Right ventricle myocardium superior (tissue), 1 donor: ENCODE results near the gene IFI27L1. TPM values are rescaled to one million over a fixed set of nuclear protein-coding genes. Genes with fewer than 3 reads are reported as not detected.

ENCODE experiments used
- ATAC-seq: fragments of 200-7000 bp; cut with Tn5 transposase; one replicate; pipeline ENCODE4 v1.9.1; 2020; ENCODE audit warnings: mild to moderate bottlenecking; ENCODE audit not compliant: poor library complexity
- DNase-seq: peaks from one replicate; pipeline ENCODE4 v3.0.0-alpha.2; 2020
- intact Hi-C: fragments of 100-400 bp; cut with DNase I; formaldehyde crosslinking; loops from one replicate; pipeline ENCODE4 v1.11.2; 2022
- total RNA-seq: library from RNA; stranded (reverse); fragmentation: NEBNext Ultra II Directional; extraction: Animal tissue kit (Norgen Biotek cat#: 25700); gene quantifications from one replicate; pipeline ENCODE4 v1.2.1, GENCODE V29; 2021
- donor health status: DM: no; HTN: yes; CAD: no; lungs with severe emphysema.

IFI27L1 gene
- total RNA-seq, 1 donor from 2014 or later: 11.6 TPM

DNA sequence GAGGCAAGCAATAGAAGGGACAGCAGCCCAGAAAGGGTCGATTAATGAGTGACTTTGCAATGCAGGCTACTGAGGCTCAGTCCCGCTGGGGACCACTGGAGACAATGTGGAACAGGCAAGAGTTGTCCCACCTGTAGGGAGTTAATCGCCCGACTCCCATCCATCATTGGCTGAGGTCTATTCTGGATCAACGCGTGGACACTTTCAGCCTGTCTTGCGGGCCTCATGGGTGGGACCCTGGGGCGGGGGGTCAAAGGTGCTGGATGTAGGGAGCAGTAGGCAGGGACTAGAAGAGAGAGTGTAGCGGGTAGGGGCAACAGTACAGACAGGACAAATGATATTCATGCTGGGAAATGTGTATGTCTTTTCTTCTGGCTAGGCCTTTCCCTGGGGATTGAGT lies 42.2 kb downstream of the IFI27L1 start:
- ATAC-seq (no peak), DNase-seq (no peak)
- intact Hi-C loops: no loop called here

DNA sequence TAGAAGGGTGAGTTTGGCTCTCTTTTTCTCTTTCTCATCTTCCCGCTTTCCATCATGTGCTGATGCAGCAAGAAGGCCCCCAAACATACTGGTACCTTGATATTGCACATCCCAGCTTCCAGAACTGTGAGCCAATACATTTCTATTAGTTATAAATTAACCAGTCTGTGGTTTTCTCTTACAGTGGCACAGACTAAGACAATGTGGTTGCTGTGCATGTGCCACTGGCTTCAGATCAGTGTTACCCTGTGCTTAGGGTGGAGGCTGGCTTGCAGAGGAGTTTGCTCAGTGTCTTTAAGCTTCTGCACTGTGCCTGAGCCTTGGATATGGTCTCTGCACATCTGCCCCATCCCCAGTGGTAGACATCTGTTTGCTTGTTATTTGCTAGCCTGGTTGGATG lies 42.8 kb downstream of the IFI27L1 start:
- no peak for ATAC-seq
- intact Hi-C loops: no loop called here
- no peak for DNase-seq

DNA sequence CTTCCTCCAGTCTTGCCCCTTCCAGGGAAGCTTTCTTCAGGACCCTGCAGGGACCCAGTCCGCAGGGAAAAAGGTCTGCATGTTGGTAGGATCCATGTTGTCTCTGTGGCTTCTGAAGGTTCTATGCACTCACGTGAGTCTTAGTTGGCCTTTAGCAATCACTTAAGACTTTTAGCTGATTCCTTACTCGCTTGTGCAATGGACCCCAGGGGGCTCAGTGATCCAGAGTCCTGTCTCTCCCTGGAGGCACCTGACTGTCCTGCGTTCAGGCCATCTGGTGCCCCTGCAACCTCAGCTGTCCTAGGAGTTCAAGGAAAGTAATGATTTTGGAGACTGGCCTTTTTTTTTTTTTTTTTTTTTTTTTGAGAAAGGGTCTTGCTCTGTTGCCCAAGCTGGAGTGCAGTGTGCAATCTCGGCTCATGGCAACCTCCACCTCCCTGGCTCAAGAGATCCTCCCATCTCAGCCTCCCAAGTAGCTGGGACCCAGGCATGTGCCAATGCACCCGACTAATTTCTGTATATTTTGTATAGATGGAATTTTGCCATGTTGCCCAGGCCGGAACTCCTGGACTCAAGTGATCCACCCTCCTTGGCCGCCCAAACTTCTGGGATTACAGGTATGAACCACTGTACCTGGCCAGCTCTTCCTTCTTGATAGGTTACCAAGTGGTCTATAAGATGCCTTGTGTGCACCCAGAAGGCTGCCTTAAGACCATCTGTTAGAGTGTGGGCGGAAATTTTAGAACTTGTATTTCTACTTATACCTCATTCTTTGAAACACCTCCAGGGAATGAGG lies 43.7 kb downstream of the IFI27L1 start:
- intact Hi-C loops: loop anchor here (5.0 kb wide), 1 partner anchor 42 kb away; the partner anchor contains the start of genes DDX24 and IFI27L1
- ATAC-seq: no peak
- DNase-seq: no peak

DNA sequence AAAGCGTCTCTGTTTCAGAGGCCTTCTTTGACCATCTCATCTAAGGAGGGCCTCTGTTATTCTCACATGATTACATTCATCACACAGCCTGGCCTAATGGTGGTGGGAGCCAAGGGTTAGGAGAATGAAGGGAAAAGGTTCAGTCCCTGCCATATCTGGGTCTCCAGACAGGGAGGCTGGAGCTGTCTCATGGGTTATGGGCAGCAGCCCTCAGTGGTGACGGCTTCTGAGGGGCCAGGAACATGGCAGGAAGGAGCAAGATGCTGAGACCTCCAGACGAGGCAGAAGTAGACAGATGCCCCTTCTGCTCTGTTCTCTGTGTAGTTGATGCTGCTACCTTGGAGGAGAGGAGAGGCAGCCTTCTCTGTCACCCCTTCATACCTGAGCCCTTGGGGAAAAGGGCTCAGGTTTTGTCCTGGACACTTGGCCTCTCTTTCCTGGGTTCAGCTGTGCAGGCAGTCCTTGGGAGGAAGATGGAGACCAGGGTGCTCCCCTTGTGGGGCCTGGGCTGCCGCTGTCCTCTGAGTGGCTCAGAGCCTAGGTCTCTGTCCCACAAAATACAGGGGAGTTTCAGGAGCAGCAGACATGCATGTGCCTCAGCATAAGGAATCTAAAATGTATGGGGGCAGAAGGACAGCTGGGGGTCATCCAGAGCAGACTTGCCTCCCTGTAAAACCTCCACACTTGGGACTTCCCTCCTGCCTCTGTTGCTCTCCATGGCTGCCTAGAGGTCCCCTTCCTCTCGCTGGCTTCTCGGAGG lies 44.7 kb downstream of the IFI27L1 start:
- no peak for ATAC-seq
- intact Hi-C loops: loop anchor here (5.0 kb wide), 1 partner anchor 44 kb away; the partner anchor contains the start of genes DDX24 and IFI27L1
- no peak for DNase-seq

DNA sequence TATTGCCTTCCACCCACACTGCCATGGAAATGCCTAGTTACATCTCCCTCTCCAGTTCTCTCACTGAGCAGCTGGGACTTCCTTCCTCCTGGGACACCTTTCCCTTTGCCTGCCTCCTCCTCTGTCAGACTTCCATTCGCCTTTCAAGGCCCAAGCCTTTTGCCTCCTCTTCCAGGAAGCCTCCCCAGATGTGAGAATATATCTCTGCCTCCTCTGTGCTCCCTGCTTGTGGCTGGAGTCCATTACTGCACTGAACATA lies 45.2 kb downstream of the IFI27L1 start:
- ATAC-seq (no peak), DNase-seq (no peak)
- intact Hi-C loops: loop anchor here (5.0 kb wide), 1 partner anchor 44 kb away; the partner anchor contains the start of genes DDX24 and IFI27L1

DNA sequence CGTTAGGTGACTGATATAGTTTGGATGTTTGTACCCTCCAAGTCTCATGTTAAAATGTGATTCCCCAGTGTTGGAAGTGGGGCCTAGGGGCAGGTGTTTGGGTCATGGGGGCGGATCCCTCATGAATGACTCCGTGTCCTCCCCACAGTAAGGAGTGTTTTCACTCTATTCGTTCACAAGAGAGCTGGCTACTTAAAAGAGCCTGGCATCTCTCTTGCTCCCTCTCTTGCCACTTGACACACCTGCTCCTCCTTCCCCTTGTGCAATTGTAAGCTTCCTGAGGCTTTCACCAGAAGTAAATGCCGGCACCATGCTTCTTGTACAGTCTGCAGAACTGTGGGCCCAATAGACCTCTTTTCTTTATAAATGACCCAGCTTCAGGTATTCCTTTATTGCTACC lies 45.7 kb downstream of the IFI27L1 start:
- ATAC-seq: no peak
- no peak for DNase-seq
- intact Hi-C loops: loop anchor here (5.0 kb wide), 1 partner anchor 44 kb away; the partner anchor contains the start of genes DDX24 and IFI27L1

DNA sequence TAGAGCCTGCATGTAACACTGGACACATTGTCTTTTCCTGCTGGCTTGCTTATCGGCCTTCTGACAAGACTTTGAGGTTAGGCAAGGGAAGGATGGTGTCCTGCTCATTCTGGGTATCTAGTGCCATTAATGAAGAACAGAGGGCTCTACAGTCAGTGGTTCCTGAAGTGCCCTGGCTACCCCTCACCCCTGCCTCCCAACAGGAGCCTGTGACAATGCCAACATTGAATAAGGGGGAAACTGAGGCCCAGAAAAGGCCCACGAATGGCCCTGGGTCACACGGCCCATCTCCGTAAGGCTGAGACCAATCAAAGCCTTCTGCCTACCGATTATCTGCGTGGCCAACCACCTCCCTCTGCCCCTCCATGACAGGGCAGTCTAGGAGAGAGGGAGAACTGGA lies 46.2 kb downstream of the IFI27L1 start:
- intact Hi-C loops: loop anchor here (5.0 kb wide), 1 partner anchor 45 kb away; the partner anchor contains the start of genes DDX24 and IFI27L1
- no peak for ATAC-seq
- no peak for DNase-seq

DNA sequence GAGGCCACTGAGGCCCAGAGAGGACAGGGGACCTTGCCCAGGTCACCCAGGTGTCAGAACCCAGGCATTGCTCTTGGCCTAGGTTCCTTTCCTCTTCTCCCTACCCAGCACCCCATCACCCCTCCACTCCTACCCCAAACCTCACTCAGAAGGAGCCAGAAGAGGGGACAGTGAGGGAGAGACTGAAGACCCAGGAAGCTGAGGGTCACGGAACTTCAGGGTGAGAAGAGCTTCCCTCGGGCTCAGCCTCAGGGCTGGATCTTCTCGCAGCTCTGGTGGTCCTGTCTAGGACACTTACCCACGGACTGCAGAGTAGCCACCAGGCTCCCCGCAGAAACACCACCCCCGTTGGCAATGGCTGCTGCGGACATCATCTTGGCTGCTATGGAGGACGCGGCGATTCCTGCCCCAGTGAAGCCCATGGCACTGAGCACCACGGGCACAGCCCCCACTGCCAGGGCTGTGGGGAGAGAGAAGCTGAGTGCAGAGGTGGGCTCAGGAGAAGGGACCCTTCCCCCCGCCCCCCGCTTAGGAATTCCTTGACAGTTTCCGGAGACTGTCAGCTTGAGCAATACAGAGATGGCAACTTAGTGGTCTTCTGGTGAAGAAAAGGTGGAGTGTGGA lies 47.2 kb downstream of the IFI27L1 start:
- DNase-seq (no peak), ATAC-seq (no peak)
- intact Hi-C loops: loop anchor here (5.0 kb wide), 1 partner anchor 46 kb away; the partner anchor contains the start of genes DDX24 and IFI27L1

DNA sequence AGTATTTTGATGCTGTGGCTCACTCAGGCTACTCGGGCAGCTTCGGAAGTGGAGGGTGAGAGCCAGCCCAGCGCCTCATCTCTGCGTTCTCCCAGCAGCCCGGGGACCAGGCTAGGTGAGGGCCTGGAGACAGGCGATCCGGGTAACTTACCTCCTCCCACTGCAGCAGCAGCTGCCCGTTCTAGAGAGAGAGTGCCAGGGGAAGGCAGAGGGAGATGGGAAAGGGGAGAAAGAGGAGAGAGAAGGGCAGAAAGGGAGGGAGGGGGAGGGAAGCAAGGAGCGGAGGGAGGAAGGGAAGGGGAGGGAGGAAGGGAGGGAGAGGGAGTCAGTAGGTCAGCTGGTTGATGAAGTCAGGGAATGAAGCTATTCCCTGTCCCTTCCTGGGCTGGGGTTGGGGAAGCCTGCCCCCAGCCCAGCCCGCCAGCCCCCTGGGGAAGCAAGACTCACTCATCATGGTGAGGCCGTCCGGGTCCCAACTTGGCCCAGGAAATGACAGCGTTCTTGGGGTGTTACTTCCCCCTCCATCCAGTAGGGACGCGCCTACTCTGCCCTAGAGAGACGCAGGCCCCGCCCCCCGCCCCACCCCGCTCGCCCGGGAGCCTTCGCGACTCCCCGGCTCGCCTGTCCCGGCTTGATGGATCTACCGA lies 48.1 kb downstream of the IFI27L1 start, which contains the start of gene IFI27L2:
IFI27L2 (minus strand) TSS at position 494 of the 647 bp plus-strand sequence; CDS start at position 454, 40 bp downstream.
- DNase-seq (peak; percentile 85), ATAC-seq (peak; percentile 97)
- intact Hi-C loops: loop anchor here (5.0 kb wide), 1 partner anchor 47 kb away; the partner anchor contains the start of genes DDX24 and IFI27L1

DNA sequence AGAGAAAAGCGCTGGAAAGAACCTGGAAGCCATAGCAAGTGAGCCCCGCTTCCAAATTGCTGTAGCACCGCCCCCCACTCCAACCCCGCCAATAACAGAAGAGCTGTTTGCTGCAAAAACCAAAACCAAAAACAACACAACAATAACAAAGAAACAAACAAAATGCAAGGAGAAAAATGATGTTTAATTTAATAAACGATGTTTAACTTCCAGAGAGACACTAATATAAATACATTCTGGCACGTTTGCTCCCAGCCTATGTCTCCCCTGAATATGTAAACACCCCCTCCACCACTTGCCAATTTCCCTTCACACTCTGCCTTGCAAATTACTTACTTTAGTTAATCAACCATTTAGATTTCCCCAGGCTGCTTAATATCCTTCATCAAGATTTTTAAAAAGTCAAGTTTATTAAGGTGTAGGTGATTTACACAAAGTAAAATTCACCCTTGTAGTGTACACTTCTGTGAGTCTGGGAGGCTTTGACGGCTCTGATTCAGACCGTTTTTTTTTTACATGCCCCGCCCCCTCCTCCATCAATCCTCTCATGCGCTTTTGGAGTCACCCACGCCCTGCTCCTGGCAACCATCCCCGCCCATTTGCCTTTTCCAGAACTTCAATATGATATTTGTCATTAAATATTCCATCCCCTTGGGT lies 48.8 kb downstream of the IFI27L1 start:
- DNase-seq (peak; percentile 72), ATAC-seq (peak; percentile 73)
- intact Hi-C loops: loop anchor here (5.0 kb wide), 1 partner anchor 48 kb away; the partner anchor contains the start of genes DDX24 and IFI27L1

DNA sequence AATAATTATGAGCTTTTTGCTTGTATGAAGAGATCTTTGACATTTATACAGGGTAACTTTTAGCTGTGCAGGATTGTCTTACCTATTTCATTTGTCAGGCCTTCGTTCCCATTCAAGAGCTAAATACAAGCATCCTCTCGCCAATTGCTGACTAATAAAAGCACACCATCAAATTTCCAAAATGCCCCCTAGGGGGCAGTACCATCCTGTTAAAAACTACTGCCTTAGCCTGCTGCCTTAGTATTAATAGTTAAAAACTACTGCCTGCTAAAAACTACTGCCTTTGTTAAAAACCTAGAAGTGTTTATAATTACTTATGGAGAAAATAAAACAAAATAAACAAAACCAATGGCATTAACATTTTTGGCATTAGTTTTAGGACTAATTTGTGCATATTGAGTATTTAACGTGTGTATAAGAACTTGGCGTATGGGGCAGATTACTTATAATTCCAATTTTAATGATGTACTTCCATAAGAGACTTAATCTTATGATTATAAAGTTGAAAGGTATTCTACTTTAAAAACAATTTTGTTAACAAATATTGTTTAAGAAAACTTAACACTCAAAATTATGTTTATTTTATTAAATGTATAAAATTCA lies 51.3 kb downstream of the IFI27L1 start:
- DNase-seq (no peak), ATAC-seq (no peak)
- intact Hi-C loops: no loop called here

DNA sequence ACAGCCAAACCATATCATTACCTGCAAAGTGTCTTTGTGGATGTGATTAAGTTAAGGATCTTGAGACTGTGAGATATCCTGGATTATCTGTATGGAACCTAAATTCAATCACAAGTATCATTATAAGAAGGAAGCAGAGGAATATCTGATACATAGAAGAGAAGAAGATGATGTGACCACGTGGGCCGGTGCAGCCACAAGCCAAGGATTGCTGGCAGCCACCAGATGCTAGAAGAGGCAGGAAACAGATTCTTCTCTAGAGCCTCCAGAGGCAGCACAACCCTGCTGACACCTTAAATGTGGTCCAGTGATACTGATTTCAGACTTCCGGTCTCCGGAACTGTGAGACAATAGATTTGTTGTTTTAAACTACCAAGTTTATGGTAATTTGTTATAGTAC lies 54.4 kb downstream of the IFI27L1 start:
- DNase-seq: no peak
- no peak for ATAC-seq
- intact Hi-C loops: loop anchor here (5.0 kb wide), 1 partner anchor 98 kb away; no protein-coding TSS in a partner anchor

DNA sequence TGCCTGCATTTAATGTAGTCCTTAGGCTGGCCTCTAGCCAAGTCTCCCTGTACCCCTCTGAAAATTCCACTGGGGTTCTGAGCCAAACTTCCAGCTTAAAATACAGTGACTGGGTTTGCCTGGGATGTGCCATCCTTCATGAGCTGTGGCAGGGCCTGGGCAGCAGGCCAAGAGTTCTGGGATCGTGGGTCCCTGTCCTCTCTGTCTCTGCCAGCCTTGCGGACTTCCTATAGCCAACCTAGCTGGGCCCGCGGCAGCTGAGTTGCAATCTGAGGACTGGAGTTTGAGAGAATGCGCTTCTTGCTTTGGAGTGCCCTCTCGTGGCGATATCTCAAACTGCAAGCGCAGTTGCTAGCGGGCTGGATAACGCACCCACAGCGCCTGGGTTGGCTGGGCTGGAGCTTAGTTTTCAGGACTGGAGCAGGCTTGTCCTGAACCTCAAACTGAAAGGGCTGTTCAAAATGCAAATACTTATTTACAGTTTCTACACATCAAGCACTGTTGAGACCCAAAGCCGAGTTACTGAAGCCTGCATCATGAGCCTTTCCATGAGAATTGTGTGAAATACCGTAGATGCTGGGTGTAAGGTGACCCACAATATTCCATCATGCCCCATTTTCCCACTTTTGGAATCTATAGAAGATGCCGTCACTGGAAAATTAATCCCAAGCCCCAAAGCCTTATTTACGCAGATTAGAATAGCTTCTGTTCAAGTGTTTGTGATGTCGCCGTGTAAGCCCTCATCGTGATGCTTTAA lies 55.6 kb downstream of the IFI27L1 start:
- ATAC-seq: peak; percentile 97
- DNase-seq: peak; percentile 93
- intact Hi-C loops: loop anchor here (5.0 kb wide), 1 partner anchor 99 kb away; no protein-coding TSS in a partner anchor

DNA sequence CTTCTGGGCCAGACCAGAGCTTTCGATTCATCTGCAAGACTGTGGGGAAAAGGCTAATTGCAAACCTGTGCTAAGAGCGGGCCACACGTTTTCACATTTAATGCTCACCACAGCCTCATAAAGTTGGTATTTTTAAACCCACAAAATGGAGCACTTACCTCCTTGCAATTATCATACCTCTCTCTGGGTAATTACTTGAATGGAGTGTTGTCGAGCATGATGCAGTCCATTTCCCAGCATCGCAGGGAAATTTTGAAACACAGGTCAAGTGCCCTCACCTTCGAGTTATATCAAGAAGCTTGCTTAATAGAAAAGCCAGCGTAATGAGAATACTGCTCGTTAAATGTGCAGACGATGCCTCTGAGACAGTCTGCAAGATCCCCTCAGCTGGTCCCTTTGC lies 57.1 kb downstream of the IFI27L1 start:
- intact Hi-C loops: loop anchor here (5.0 kb wide), 1 partner anchor 101 kb away; no protein-coding TSS in a partner anchor
- no peak for ATAC-seq
- DNase-seq: no peak

DNA sequence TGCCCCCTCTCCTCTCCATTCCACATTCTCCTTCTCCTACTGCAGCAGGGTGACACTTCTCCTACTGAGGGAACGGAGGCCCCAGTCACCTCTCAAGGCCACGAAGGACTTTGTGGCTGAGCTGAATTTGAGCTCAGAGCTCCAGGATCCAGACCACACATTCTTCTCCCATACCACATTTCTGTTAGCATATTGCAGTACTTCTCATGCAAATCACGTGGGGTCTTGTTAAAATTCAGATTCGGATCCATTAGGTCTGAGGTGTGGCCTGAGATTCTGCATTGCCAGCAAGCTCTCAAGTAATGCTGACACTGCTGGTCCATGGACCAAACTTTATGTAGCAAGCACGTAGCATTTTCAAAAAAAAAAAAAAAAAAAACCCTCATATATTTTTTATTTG lies 57.9 kb downstream of the IFI27L1 start:
- DNase-seq (no peak), ATAC-seq (no peak)
- intact Hi-C loops: loop anchor here (5.0 kb wide), 1 partner anchor 102 kb away; no protein-coding TSS in a partner anchor

DNA sequence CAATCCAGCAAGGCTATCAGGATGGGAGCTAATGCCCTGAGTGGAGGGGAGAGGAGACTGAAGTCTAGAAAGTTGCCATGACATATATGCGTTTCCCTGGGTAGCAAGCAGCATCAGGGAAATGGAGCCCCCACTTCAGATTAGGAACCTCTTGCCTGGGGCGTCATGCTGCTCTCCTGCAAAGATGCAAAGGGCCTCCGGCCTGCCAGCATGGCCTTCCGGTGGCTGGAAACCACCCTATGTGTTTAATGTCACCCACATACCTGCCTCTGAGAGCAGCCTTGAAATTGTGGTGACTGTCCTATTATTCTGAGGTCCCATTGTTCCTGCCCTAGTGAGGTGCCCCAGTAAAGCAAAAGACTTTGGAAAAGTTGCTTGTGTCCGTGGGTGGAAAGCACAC lies 58.3 kb downstream of the IFI27L1 start:
- DNase-seq: no peak
- intact Hi-C loops: loop anchor here (5.0 kb wide), 1 partner anchor 102 kb away; no protein-coding TSS in a partner anchor
- no peak for ATAC-seq

DNA sequence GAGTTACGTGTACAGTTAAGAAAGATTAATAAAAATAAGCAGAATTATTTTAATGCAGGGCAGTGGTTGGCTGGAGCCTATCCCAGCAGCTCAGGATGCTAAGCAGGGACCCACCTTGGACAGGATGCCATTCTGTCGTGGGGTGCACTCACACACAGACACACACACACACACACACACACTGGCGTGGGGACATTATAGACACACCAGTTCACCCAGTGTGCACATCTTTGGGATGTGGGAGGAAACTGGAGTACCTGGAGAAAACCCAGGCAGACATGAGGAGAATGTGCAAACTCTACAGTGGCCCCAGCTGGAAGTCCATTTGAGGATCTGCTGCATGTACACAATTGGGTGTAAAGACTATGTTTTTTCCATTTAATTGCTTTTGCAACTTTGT lies 61.1 kb downstream of the IFI27L1 start:
- intact Hi-C loops: no loop called here
- no peak for ATAC-seq
- DNase-seq: no peak
